ENCODE results near the gene OTUB1. TPM values are rescaled to one million over a fixed set of nuclear protein-coding genes. Genes with fewer than 3 reads are reported as not detected.

Gene OTUB1
- total RNA-seq, 1 donor from 2014 or later = 57.0 TPM

DNA sequence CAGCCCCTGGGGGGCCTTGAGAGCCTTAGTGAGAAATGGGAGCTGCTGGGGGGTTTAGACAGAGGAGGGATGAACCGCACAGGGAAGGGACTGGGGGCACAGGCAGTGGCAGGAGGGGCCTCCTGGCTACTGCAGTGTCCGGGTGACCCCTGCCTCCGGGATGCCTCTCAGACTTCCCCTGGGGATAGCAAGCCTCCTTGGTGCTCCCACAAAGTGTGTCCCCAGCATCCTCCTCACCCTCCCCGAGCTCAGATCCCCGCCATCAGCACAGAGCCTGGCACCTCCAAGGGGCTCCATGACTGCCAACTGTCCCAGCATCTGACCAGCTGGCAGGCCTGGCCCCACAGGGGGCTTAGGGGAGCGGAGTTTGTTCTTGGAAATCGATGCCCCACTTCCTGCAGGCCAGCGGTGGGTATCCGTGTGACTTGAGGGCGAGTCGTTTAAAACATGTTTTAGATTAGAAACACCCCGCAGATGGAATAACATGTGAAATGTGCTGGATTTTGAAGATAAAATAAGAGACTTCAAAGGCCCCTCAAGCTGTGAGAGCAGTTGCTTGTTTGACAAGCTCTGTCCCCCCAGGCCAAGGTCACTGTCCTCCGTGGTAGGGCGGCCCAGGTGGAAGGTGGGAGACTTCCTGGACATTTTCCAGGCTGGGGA, 36.0 kb downstream of the OTUB1 start:
- no peaks in the 10 kb centered on the region for H3K9me3 ChIP-seq (replicated peaks)
- TF ChIP-seq, protein P1, sequence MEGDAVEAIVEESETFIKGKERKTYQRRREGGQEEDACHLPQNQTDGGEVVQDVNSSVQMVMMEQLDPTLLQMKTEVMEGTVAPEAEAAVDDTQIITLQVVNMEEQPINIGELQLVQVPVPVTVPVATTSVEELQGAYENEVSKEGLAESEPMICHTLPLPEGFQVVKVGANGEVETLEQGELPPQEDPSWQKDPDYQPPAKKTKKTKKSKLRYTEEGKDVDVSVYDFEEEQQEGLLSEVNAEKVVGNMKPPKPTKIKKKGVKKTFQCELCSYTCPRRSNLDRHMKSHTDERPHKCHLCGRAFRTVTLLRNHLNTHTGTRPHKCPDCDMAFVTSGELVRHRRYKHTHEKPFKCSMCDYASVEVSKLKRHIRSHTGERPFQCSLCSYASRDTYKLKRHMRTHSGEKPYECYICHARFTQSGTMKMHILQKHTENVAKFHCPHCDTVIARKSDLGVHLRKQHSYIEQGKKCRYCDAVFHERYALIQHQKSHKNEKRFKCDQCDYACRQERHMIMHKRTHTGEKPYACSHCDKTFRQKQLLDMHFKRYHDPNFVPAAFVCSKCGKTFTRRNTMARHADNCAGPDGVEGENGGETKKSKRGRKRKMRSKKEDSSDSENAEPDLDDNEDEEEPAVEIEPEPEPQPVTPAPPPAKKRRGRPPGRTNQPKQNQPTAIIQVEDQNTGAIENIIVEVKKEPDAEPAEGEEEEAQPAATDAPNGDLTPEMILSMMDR (IDR thresholded peaks at IDR 0.05; ENCODE audit: borderline replicate concordance) = no peak
- intact Hi-C loops (cut with micrococcal nuclease) = no loop called here

DNA sequence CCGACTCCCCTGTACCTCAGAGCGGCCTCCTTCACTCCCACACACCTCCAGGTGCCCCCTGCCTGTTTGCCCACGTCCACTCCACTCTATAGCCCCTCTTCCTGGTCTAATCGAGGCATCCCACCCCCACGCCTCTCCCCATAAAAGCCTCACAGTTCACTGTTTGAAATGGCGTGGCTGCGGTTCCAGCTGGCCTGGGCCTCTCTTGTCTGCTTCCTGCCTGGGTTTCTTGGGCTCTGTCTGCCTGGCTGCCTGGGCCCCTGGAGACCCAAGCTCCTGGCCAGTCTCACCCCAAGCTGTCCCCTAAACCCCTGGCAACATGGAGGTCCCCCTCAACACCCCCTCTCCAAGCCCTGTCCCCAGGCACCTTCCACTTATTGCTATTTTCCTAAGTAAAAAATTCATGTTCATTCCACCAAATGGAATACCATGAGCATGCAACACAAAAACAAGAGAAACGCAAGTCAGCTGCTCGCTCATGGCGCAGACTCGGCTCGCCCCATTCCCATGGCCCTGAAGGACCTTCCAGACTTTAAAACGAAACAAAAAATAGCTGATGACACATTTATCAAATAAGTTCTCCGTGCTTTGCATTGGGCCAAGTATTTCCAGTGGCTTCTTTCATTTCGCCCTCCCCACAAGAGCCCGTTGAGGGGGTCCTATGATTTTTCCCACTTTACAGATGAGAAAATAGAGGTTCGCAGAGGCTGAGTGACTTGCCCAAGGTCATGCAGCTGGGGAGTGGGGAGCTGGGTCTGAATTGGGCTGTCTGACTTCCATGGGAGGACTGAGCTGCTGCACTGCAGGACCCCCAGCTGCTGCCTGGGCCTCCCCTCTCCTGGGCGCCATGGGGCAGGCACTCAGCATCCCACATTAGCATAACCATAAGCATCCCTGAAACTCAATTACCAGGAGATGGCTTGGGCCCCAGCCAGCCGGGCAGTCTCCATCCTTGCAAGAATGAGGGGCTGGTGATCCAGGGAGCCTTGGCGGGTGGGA, 37.8 kb downstream of the OTUB1 start:
- no peak for DNase-seq
- no peak overlapping the region for H3K4me3 ChIP-seq
- intact Hi-C loops (cut with micrococcal nuclease) = no loop called here
- TF ChIP-seq, protein P1 (IDR thresholded peaks at IDR 0.05; ENCODE audit: borderline replicate concordance) = no peak
- H3K27me3 ChIP-seq (ENCODE audit: low read depth) = peaks cover 10% of the 10 kb centered on the region
- H3K4me1 ChIP-seq = peaks cover 33% of the 10 kb centered on the region
- H3K27ac ChIP-seq (replicated peaks) = peak overlapping the region; percentile 69
- no peaks in the 10 kb centered on the region for H3K36me3 ChIP-seq
- no peaks in the 10 kb centered on the region for H3K9me3 ChIP-seq (replicated peaks)

More for the DNA sequence above, 36.0 kb downstream of the OTUB1 start:
- Histone ChIP-seq H3K4me1 (peaks cover 38% of the 10 kb centered on the region), H3K36me3 (no peaks in the 10 kb centered on the region), H3K27ac (replicated peaks) (no peak overlapping the region), H3K4me3 (no peak overlapping the region), H3K27me3 (ENCODE audit: low read depth) (no peaks in the 10 kb centered on the region)
- DNase-seq = no peak

DNA sequence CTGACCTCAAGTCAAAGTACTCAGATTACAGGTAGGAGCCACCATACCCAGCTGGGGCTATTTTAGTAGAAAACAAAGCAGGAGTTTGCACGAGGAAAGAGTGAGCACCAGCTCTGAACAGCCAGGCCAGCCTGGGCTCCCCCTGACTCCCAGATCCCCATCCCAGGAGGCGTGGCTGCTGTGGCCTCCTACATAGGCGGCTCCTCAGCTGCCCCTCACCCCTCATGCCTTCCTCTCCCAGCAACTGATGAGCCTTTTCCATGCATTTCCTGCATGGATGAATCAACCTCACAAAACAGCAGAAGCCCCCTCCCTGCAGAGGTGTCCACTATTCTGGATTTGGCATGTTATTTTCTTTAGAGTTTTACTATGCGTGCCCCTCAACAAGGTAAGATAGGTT, 39.0 kb downstream of the OTUB1 start:
- peaks cover 25% of the 10 kb centered on the region for H3K4me1 ChIP-seq
- peaks cover 10% of the 10 kb centered on the region for H3K27me3 ChIP-seq (ENCODE audit: low read depth)
- intact Hi-C loops (cut with micrococcal nuclease) = no loop called here
- no peak for DNase-seq
- H3K9me3 ChIP-seq (replicated peaks) = no peaks in the 10 kb centered on the region
- no peak overlapping the region for H3K27ac ChIP-seq (replicated peaks)
- TF ChIP-seq, protein P1 (IDR thresholded peaks at IDR 0.05; ENCODE audit: borderline replicate concordance) = no peak
- H3K36me3 ChIP-seq = no peaks in the 10 kb centered on the region
- H3K4me3 ChIP-seq = no peak overlapping the region

DNA sequence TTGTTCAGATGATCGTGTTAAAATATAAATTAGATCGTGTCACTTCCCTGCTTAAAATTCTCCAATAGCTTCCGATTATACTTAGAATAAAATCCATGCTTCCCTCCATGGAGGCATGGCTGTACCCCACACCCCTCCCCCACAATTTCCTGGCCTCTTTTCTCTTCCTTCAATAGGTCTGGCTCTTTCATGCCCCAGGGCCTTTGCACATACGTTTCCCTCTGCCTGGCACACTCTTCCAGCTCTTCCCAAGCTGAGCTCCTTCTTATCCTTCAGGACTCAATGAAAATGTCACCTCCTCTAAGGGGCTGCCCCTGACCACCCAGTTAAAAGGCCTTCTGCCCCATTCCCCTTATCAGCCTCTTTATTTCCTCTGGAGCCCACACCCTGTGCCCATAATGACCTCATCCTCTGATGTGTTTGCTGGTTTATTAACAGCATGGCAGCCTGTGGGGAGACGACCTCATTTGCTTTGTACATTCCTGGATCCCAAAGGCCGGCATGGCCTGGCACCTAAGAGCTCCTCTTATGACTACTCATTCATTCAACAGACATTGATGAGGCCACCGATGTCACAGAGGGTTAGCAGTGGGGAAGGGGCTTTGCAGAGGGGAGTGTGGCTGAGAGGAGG, 40.5 kb downstream of the OTUB1 start:
- no peak for DNase-seq
- Histone ChIP-seq H3K9me3 (replicated peaks) (no peaks in the 10 kb centered on the region), H3K4me1 (peaks cover 18% of the 10 kb centered on the region), H3K27ac (replicated peaks) (no peak overlapping the region), H3K36me3 (no peaks in the 10 kb centered on the region), H3K4me3 (no peak overlapping the region), H3K27me3 (ENCODE audit: low read depth) (peaks cover 10% of the 10 kb centered on the region)
- intact Hi-C loops (cut with micrococcal nuclease) = no loop called here
- TF ChIP-seq, protein P1 (IDR thresholded peaks at IDR 0.05; ENCODE audit: borderline replicate concordance) = no peak

DNA sequence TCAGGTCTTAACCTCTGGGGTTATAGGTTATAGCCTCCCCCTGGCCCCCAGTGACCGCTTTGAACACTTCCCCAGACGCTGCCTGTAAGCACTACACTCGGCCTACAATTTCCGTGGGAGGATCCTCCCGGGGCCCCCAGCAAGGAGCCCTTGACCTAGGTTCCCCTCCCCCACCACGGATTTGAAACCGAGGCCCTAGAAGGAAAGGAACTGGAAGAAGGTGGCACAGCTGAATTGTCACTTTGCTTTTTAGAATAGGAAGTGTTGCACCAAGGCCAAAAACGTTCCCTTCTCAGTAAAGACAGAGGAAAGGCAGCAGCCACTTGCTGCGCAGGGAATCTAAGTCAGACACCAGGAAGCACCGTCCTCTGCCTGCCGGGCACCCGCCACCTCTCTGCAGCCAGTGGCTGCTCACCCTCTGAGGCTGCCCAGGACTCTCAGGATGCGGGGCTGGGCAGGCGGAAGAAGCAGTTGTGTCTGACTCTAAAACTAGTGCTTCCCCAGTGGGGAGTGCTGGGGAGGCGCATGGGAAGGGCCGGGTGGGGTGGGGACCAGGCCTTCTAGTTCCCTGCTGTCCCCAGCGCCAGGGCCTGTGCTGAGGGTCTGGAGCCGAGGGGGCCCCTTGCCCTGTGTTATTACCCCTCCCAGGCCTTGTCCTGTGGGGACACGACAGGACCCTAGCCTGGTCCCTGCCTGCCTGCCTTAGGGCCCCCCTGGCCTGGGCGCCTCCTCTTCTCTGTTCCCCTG, 41.6 kb downstream of the OTUB1 start:
- H3K36me3 ChIP-seq = no peaks in the 10 kb centered on the region
- peak overlapping the region; percentile 14 for H3K4me3 ChIP-seq
- TF ChIP-seq, protein P1 (IDR thresholded peaks at IDR 0.05; ENCODE audit: borderline replicate concordance) = no peak
- intact Hi-C loops (cut with micrococcal nuclease) = no loop called here
- peaks cover 18% of the 10 kb centered on the region for H3K4me1 ChIP-seq
- H3K27me3 ChIP-seq (ENCODE audit: low read depth) = peaks cover 10% of the 10 kb centered on the region
- DNase-seq = no peak
- H3K9me3 ChIP-seq (replicated peaks) = no peaks in the 10 kb centered on the region
- H3K27ac ChIP-seq (replicated peaks) = no peak overlapping the region
